Measurements from ENCODE around the gene ATG10.
"Not testable (repeated sequence)": the region's sequence is repeated elsewhere in the genome, so short reads cannot be mapped to it uniquely, and the experiment has no call there.

The ATG10 gene

DNA sequence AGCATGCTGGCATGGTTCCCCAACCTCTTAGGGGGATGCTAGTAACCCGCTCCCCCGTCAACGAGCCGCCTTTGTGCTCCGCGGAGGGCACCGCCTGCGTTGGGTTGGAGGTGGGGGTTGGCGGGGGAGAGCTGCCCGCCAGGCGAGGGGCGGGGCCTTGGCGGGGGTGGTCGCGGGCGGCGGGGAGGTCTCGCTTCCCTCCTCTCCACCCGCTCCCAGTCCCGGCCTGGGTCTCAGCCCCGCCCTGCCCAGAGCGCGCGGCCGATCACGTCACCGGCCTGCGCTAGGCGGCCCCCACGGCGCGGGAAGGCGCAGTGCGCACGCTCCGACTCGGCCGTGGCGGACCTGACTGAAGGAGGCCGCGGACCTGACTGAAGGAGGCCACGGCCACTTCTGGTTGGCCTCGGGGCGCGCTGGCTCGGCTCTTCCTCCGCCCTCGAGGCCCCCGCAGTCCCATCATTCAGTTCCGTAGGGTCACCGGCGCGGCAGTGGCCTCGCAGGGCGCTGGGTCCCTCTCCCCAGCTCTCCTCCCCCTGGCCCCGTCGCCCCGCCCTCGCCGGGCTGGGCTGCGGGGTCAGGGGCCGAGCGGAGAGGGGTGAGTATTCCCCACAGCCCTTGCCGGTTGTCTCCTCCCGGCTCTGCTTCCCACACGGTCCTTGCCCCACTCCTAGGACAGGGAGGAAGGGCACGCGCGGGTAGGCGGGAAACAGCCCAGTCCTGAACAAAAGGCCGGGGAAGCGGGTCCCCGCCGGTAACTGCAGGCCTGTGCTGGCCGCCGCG, at the start of gene ATG10:
Gene ATG10 (plus strand): TSS at position 312 of the 780 bp plus-strand sequence. CDS start 15,548 bp downstream, outside the sequence.
- DNase-seq (ENCODE audit: low read depth): peak; percentile 51

DNA sequence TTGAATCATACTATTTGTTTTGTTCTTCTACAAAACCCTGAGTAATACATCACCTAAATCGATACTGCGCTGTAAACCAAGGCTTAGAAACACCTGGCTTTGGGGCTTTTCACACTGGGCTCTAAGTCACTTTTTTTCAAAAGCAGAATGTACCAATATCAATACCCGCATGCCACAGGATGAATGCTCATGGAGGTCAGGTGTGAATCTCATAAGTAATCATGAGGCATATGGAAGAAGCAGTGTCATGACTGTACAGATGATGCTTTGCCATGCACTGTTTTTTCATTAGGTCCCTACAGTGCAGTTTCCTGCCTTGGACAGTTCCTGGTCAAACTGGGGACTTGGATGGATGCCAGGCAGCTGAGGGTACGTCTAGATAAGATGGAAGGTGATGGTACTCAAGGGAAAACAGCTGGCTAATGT, 49.0 kb upstream of the ATG10 start:
- DNase-seq (ENCODE audit: low read depth): no peak

DNA sequence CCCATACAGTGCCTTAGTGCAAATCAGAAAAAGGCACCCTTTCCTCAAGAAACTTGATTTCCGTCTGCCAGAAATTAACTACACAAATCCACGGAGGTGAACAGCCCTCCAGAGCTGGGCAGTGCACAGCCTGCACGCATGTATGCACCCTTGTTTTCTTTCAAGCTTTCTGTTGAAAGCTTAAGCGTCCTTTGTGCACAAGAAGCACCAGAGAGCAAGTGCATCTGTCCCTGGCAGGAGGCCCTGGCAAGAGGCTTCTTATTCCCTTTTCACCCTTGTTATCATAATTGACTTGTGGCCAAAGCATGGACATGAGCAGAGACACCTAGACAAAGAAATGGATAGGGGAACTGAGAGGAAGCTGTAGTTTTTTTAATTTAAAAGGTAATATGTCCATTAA, 47.4 kb upstream of the ATG10 start:
- no peak for DNase-seq (ENCODE audit: low read depth)

DNA sequence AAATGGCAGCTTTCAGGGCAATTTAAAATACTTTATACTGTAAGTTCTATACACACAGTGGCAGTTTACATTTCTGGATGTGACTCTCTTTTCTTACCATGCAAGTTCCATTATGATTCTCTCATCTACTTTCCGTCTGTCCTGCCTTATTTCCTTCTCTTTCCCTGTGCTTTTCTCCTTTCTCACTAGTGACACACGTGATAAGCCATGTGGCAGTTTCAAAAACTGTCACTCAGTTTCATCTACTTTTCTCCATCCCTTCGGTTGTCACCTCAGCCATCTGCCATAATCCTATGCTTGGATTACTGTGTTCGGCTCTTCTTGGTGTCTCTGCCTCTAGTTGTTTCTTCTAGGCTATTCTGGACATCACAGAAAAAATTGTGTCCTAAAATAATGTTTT, 46.8 kb upstream of the ATG10 start:
- no peak for DNase-seq (ENCODE audit: low read depth)

DNA sequence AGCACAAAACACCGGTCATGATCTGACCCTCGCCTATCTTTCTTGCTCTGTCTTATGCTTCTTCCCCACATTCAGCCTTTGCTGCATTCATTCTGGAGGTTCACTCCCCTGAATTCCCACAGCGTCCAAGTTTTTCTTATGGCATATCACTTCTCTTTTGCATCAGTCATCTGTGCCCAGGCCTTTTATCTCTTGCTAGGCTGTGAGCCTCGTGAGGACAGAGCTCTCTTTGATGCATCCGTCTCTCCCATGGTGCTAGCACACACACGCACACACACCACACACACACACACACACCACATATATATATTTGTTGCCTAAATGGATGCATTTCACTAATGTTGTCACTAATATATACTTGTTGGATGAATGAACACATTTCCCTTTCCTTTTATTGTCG, 45.8 kb upstream of the ATG10 start:
- no peak for DNase-seq (ENCODE audit: low read depth)

DNA sequence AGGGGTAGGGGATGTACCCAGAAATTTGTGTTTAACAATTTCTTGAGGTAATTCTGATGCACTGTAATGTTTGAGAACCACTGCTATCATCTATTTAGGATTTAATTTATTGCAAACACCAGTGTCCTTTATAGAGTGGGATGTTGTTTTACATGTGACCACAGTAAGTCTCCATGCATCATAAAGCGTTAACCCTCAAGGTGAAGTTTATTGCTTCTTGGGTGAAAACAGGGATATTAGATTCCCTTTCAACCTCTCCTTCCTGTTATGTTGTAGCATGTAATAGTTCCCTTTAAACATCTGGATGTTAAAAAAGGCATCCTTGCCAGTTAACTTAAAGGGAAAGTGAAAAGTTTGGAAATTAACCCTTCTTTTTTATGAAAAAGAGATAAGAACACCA, 35.8 kb upstream of the ATG10 start:
- DNase-seq (ENCODE audit: low read depth): no peak

DNA sequence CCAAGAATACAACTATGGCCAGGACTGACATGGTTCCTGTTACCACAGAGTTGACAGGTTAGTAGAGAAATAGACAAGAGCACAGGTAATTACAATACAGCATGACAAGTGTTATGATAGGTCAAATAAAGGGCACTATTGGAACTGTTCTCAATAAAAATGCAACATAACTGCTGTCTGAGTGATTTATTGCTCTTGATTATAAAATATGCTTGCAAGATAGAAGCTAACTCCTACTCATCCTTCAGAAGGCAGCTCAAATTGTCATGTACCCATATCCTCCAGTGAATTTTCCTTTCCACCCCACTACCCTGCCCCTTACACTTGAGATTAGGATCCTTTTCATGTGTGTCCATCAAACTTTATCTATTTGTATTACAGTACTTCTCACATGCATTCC, 35.1 kb upstream of the ATG10 start:
- no peak for DNase-seq (ENCODE audit: low read depth)

DNA sequence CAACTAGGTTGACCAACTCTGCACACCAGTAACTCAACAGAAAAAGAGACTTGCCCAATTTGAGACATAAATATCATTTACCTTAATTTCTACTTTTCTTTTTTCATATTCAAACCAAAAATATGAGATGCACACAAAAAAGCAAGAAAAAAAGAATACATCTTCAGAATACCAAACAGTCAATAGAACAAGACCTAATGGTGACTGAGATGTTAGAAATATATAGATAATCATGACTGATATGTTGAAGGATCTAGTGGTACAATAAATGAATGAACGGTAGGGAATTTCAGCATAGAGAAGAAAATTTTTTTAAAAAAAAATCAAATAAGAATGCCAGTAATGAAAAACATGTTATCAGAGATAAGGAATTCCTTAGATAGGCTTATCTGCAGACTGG, 29.1 kb upstream of the ATG10 start:
- no peak for DNase-seq (ENCODE audit: low read depth)

DNA sequence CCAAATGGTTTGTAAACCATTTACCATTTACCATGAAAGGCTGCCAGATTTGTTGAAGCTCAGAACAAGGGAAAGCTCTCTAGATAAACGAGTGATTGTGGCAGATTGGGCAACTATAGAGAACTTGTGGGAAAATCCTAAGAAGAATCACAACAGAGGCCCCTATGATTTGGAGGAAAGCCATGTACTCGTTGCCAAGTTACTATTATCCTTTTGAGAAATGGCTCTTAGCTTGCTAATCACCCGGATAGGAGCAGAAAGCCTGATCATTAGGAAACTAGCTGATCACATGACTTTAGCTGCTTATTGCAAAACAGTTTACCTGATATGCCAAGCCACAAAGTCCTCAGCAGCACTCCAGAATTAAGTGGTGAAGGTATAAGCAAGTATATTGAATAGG, 23.5 kb upstream of the ATG10 start:
- DNase-seq (ENCODE audit: low read depth): no peak

DNA sequence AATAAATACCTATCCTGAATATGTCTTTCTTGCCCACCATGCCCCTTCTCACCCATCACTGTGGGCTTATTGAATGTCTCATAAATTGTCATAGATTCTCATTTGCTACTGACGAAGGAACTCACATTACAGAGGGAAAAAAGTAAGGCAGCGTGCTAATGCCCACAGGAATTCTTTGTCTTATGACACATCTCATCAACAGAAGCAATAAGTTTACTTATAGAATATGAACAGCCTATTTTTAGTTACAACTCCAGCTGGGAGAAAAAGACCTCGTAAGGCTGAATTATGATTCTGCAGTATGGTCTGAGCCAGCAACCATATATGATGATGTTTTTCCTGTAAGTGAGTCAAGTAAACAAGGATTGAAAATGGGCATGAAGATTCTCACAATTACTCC, 22.4 kb upstream of the ATG10 start:
- DNase-seq (ENCODE audit: low read depth): no peak

DNA sequence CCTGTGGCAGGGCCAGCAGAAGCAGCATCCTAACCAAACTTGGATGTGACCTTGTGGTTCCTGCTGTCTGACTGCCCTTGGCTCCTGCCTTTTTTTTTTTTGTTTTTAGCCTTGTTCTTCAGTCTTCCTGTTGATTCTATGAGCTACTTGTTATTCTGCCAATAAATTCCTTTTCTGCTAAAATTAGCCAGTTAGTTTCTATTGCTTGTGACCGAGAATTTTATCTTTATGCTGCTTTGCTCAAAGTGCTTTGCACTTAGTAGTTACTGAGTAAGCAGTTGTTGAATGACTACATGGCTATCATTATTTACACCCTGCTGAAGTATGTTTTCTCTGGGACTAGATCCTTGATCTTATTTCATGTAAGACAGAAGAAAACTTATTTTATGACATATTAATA, 20.8 kb upstream of the ATG10 start:
- no peak for DNase-seq (ENCODE audit: low read depth)

DNA sequence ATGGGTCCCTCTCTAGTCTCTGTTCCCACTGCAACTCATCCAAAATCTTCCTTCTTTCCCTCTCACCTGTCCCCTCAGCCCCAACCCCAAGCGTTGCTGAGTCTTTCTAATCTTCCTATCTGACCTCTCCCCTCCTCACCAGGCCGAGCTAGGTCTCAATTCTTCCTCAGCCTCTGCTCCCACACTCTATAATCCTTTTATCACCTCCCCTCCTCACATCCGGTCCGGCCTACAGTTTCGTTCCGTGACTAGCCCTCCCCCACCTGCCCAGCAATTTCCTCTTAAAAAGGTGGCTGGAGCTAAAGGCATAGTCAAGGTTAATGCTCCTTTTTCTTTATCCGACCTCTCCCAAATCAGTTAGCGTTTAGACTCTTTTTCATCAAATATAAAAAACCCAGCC, 17.0 kb upstream of the ATG10 start:
- not testable (repeated sequence) for DNase-seq (ENCODE audit: low read depth)

DNA sequence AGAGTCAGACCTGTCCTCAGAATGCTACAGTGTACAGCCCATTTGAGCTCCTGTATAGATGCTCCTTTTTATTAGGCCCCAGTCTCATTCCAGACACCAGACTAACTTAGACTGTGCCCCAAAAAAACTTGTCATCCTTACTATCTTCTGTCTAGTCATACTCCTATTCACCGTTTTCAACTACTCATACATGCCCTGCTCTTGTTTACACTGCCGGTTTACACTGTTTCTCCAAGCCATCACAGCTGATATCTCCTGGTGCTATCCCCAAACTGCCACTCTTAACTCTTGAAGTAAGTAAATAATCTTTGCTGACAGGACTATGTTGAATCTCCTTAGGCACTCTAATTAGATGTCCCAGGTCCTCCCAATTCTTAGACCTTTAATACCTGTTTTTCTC, 13.7 kb upstream of the ATG10 start:
- DNase-seq (ENCODE audit: low read depth): not testable (repeated sequence)

DNA sequence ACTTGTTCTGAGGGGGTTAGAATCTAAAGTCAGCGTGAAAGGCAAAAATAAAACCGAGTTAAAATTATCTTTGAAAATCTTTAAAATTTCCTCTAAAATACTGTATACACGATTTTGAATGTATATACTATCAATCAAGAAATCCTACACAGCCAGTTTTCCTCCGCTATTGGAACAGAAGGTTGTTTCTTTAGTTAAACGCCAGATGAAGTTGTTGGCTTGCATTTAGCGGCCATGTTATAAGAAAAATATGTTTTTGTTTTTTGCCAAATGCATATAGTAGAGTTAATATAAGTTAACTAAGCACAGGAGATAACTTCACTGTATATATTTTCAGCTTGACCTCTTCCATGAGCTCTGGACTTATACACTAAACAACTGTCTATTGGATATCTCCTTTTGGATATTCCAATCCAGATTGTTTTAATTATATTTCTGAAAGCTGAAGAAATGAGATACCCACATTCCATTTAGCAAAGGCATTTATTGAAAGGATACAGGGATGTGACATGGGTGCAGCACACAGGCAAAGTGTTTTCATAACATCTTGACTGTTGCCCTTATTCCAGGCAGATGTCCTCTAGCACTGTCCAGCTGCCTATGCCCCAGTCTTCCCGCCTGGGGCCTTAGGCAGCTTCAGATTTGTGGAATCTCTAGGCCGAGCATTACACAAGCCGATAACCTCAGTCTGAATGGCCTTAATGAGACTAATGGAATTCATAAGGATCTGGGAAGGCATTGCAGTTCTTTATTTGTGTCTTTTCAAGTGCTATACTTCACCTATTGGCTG, 10.0 kb upstream of the ATG10 start:
- DNase-seq (ENCODE audit: low read depth): no peak

DNA sequence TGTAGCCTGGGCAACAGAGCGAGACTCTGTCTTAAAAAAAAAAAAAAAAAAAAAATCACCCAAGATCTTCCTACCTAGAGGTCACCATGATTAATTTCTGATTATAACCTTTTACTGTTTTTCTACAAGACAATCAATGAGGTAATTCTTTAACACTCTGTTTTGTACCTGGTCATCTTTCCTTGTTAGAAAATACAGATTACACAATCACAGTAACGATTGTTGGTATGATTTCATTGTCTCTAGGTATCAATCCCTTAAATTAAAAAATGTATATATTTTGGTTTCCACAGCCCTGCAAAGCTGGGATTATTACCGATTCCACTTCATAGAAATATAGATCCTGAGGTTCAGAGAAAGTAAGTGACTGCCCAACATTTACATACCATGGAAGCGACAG, 8.3 kb upstream of the ATG10 start:
- no peak for DNase-seq (ENCODE audit: low read depth)

DNA sequence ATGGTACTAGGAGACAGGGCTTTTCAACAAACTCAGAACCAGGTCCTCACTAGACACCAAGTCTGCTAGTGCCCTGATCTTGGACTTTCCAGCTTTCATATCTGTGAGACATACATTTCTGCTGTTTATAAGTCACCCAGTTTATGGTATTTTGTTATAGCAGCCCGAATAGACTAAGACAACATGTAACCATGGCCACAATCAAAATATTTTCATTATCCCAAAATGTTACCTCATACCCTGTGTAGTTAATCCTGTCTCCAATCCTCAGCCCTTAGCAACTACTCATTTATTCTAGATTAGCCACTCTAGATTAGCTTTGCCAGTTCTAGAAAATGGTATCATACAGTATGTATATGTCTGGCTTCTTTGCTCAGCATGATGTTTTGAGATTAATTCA, 6.3 kb upstream of the ATG10 start:
- DNase-seq (ENCODE audit: low read depth): no peak

DNA sequence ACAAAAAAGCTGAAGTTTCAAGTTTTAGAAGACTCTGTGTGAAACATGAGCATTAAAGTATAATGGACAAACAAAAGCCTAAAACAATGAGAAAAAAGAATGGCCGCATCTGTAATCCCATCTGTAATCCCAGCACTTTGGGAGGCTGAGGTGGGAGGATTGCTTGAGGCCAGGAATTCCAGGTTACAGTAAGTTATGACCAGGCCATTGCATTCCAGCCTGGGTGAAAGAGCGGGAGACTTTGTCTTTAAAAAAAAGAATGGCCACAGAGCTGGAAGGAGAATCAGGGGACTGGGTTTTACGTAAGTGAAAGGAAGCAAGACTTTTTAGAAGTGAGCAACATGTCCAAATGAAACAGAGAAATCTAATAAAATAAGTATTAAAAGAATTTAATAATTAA, 2.6 kb upstream of the ATG10 start:
- no peak for DNase-seq (ENCODE audit: low read depth)

DNA sequence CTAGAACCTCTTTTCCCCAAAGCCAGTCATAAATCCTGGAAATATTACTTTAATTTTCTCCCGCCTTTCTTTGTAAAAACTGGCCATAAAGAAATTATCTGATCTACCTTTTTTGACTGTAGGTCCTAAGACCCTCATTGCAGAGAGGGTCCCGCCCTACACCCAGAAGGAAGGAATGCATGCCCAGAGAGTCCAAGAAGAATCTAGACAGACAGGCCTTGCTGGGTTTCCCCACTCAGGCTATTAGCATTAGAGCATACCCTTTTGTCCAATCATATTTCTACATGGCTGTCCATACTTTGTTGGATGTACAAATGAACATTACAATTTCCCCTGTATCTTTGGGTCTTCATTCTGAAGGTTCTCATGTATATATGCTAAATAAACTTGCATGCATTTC, 1.9 kb upstream of the ATG10 start:
- DNase-seq (ENCODE audit: low read depth): no peak

DNA sequence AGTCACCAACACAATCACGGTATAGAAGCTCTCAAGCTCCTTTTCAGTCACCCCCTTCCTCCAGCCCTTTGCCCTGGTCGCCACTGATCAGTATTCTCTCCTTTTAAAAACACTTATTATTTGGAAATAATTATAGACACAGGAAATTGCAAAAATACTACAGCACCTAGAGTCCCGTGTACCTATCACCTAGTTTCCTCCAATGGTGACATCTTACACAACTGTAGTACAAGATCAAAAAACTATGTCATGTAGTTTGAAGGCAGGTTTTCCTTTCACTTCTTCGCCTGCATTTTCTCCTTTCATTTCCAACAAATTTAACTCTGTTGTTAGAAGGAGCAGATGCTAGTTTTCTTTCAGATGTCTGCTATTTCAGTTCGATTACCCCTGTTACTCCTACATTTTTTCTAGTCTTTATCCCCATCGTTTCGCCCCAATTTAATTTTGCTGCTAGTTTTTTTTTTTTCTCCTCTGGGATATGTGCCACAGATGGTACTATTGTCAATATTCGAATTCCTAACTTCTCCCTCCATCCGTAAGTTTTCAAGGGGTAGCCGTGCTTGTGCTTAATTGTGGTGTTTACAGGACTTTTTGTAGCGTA, 612 bp upstream of the ATG10 start:
- DNase-seq (ENCODE audit: low read depth): no peak

DNA sequence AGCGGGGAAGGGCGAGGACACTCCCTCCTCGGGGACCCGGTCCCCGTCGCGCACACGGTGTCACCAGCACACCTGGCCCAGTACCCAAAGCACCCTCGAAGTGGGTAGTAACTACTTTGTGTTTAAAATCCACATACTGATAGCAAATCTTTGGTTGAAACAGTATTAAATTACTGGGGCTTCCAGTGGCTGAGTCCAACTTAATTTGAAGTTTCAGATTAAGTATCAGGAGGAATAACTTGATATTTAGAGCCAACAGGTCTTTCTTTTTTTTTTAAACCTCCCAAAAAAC, 615 bp downstream of the ATG10 start:
- DNase-seq (ENCODE audit: low read depth): no peak

DNA sequence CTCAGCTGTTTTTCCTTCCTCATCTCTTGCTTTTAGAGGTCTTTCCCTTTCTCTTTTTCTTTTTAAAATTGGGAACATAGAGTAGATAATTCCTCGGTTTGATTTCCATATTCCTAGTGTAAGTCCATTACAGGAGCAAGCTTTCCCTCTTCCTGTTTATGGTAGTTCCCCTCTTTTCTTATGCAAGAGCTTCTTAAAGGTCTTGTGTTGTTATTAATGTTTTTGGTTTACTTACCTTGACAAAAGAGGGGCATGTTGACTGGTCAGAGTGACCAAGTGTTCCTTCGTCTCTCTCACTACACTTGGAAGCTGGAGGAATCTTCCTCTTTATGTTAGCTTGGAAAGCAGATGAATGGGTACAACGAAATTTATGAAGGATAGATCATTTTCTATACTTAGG, 8.3 kb downstream of the ATG10 start:
- no peak for DNase-seq (ENCODE audit: low read depth)

DNA sequence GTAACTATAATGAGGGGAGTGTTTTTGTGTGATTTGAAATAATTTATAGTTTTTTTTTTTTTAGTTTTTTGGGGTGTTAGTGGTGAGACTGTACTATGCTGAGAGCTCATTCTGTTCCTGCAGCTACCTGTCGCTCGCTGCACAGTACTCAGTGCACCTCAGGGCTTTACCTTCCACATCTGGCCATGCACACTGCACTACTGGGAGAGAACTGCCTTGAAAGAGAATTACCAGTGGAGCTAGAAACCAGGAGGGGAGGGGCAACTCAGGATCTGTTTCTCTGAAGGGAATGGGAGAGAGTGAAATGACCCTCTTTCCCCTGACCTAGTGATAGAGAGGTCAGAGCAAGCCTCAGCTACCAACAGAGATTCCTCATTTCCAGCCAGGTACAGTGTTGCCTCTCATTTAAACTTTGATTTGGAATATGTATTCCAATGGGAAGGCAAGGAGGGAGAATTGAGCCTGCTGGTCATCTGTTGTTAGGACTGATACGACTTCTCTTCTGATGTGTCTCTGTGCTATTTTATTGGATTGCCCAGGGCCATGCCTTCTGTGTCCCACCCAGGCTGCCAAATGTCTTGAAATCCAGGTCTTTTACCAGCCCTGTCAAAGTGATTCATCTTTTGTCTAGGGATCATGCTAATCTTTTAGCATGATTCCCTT, 8.9 kb downstream of the ATG10 start:
- DNase-seq (ENCODE audit: low read depth): no peak

DNA sequence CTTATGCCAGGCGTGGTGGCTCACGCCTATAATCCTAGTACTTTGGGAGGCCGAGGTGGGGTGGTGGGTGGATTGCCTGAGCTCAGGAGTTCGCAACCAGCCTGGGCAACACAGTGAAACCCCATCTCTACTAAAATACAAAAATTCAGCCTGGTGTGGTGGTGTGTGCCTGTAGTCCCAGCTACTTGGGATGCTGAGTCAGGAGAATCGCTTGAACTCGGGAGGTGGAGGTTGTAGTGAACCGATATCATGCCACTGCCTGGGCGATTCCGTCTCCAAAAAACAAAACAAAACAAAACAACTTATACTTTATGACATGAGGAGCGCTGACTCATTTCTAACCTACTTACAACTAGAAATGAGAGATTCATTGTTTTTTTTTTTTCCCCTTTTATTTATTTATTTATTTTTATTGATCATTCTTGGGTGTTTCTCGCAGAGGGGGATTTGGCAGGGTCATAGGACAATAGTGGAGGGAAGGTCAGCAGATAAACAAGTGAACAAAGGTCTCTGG, 10.4 kb downstream of the ATG10 start:
- DNase-seq (ENCODE audit: low read depth): not testable (repeated sequence)
